Neural cell (in vitro differentiated cells): ENCODE results near the gene KRTAP1-5.

ENCODE experiments used
- EZH2 ChIP-seq: fragments of 200-600, 300-800 bp; shearing (Covaris generic), sonication (generic); IDR thresholded peaks from 2 replicates; pipeline ENCODE4 v1.6.1; 2014; ENCODE audit warnings: antibody characterized with exemption, low read length, borderline replicate concordance, mild to moderate bottlenecking; ENCODE audit not compliant: insufficient read depth, poor library complexity, severe bottlenecking
- POLR2AphosphoS5 ChIP-seq: IDR thresholded peaks from 2 replicates; pipeline ENCODE4 v1.6.1; 2012
- TAF1 ChIP-seq: IDR thresholded peaks from 2 replicates; pipeline ENCODE4 v1.6.1; 2012; ENCODE audit warnings: low read depth
- TF ChIP-seq, protein P1 (sequence below): fragments of 450-650 bp; IDR thresholded peaks from 2 replicates; pipeline ENCODE4 v1.5.1; 2014; ENCODE audit warnings: antibody characterized with exemption, mild to moderate bottlenecking, moderate library complexity; ENCODE audit not compliant: poor library complexity, severe bottlenecking
- TF ChIP-seq, protein P2 (sequence below): IDR thresholded peaks from 2 replicates; pipeline ENCODE4 v1.6.1; 2012; ENCODE audit warnings: borderline replicate concordance

DNA sequence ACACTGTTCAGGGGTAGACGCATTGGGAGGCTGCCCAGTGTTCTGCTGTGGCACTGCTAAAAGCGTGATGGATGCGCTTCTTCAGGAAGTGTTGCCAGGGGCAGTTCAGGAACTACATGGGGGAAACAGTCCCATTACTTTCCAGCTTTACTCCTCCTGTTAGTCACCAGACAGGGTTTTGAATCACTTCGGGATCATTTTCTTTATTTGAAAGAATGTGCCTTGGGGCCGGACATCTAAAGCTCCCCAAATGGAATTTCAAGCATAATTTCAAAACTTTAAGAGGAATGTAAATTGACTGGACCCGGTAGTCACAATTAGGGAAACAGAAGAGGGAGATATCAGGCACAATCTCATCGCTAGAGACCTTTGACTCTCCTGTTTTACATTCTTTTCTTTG, 21.4 kb upstream of the KRTAP1-5 start:
- TF ChIP-seq EZH2 (no peak), TAF1 (no peak), POLR2AphosphoS5 (no peak)
- TF ChIP-seq, protein P1, sequence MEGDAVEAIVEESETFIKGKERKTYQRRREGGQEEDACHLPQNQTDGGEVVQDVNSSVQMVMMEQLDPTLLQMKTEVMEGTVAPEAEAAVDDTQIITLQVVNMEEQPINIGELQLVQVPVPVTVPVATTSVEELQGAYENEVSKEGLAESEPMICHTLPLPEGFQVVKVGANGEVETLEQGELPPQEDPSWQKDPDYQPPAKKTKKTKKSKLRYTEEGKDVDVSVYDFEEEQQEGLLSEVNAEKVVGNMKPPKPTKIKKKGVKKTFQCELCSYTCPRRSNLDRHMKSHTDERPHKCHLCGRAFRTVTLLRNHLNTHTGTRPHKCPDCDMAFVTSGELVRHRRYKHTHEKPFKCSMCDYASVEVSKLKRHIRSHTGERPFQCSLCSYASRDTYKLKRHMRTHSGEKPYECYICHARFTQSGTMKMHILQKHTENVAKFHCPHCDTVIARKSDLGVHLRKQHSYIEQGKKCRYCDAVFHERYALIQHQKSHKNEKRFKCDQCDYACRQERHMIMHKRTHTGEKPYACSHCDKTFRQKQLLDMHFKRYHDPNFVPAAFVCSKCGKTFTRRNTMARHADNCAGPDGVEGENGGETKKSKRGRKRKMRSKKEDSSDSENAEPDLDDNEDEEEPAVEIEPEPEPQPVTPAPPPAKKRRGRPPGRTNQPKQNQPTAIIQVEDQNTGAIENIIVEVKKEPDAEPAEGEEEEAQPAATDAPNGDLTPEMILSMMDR: no peak
- TF ChIP-seq, protein P2, sequence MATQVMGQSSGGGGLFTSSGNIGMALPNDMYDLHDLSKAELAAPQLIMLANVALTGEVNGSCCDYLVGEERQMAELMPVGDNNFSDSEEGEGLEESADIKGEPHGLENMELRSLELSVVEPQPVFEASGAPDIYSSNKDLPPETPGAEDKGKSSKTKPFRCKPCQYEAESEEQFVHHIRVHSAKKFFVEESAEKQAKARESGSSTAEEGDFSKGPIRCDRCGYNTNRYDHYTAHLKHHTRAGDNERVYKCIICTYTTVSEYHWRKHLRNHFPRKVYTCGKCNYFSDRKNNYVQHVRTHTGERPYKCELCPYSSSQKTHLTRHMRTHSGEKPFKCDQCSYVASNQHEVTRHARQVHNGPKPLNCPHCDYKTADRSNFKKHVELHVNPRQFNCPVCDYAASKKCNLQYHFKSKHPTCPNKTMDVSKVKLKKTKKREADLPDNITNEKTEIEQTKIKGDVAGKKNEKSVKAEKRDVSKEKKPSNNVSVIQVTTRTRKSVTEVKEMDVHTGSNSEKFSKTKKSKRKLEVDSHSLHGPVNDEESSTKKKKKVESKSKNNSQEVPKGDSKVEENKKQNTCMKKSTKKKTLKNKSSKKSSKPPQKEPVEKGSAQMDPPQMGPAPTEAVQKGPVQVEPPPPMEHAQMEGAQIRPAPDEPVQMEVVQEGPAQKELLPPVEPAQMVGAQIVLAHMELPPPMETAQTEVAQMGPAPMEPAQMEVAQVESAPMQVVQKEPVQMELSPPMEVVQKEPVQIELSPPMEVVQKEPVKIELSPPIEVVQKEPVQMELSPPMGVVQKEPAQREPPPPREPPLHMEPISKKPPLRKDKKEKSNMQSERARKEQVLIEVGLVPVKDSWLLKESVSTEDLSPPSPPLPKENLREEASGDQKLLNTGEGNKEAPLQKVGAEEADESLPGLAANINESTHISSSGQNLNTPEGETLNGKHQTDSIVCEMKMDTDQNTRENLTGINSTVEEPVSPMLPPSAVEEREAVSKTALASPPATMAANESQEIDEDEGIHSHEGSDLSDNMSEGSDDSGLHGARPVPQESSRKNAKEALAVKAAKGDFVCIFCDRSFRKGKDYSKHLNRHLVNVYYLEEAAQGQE: no peak
